HS-27A (cell line): ENCODE results near the gene SCAPER.
"Not testable (repeated sequence)": the region's sequence is repeated elsewhere in the genome, so short reads cannot be mapped to it uniquely, and the experiment has no call there.

ENCODE experiments used
- DNase-seq: peaks from one replicate; pipeline ENCODE4 v3.0.0-alpha.2; 2012; ENCODE audit warnings: low read depth, missing footprints

SCAPER gene

GRCh38 chr15:76913737-76914136 is 8.6 kb upstream of the SCAPER start:
- DNase-seq = no peak

- DNase-seq = no peak
Observed at GRCh38 chr15:76912430-76912829, 7.3 kb upstream of the SCAPER start.

- no peak for DNase-seq
Observed at GRCh38 chr15:76905855-76906254, 715 bp upstream of the SCAPER start.

GRCh38 chr15:76904461-76905012 is 603 bp downstream of the SCAPER start:
- no peak for DNase-seq

GRCh38 chr15:76903251-76903681 is 1.9 kb downstream of the SCAPER start:
- DNase-seq = no peak

GRCh38 chr15:76901965-76902364 is 3.2 kb downstream of the SCAPER start:
- no peak for DNase-seq

GRCh38 chr15:76899931-76900310 is 5.2 kb downstream of the SCAPER start:
- not testable (repeated sequence) for DNase-seq

- DNase-seq = not testable (repeated sequence)
Observed at GRCh38 chr15:76899176-76899930, 5.8 kb downstream of the SCAPER start.

GRCh38 chr15:76898102-76898501 is 7.0 kb downstream of the SCAPER start:
- no peak for DNase-seq

- DNase-seq = no peak
Observed at GRCh38 chr15:76894174-76894573, 11.0 kb downstream of the SCAPER start.

- not testable (repeated sequence) for DNase-seq
Observed at GRCh38 chr15:76892836-76893235, 12.3 kb downstream of the SCAPER start.

GRCh38 chr15:76887280-76888141 is 17.6 kb downstream of the SCAPER start:
- not testable (repeated sequence) for DNase-seq

- DNase-seq = no peak
Observed at GRCh38 chr15:76885212-76885611, 19.9 kb downstream of the SCAPER start.

- DNase-seq = no peak
Observed at GRCh38 chr15:76875911-76876310, 29.2 kb downstream of the SCAPER start.

GRCh38 chr15:76873066-76873465 is 32.1 kb downstream of the SCAPER start:
- not testable (repeated sequence) for DNase-seq

GRCh38 chr15:76871930-76872329 is 33.2 kb downstream of the SCAPER start:
- no peak for DNase-seq

- DNase-seq = no peak
Observed at GRCh38 chr15:76868740-76869139, 36.4 kb downstream of the SCAPER start.

- peak; percentile 22 for DNase-seq
Observed at GRCh38 chr15:76866716-76867321, 38.3 kb downstream of the SCAPER start.

- no peak for DNase-seq
Observed at GRCh38 chr15:76866008-76866407, 39.1 kb downstream of the SCAPER start.

- DNase-seq = no peak
Observed at GRCh38 chr15:76865548-76865991, 39.6 kb downstream of the SCAPER start.

- DNase-seq = no peak
Observed at GRCh38 chr15:76864586-76864985, 40.6 kb downstream of the SCAPER start.

- DNase-seq = no peak
Observed at GRCh38 chr15:76863693-76864092, 41.4 kb downstream of the SCAPER start.
